Measurements from ENCODE around the gene RAB8A.
"Not testable (repeated sequence)": the region's sequence is repeated elsewhere in the genome, so short reads cannot be mapped to it uniquely, and the experiment has no call there.

RAB8A gene

GRCh38 chr19:16143399-16144215 is 31.9 kb downstream of the RAB8A start, which contains the start of gene HSH2D:
Gene HSH2D, plus strand, starts transcription at chr19:16143685. Its CDS starts 5,066 bp downstream, at chr19:16148751.
- peak; percentile 47 to 89 (median 69) for DNase-seq

GRCh38 chr19:16144216-16144581 is 32.5 kb downstream of the RAB8A start:
- no peak for DNase-seq

GRCh38 chr19:16146112-16146511 is 34.4 kb downstream of the RAB8A start:
- DNase-seq: no peak

GRCh38 chr19:16148443-16149229 is 36.9 kb downstream of the RAB8A start:
- no peak for DNase-seq

GRCh38 chr19:16153582-16154336 is 42.1 kb downstream of the RAB8A start:
- DNase-seq: no peak

- no peak for DNase-seq
These were observed 42.9 kb downstream of the RAB8A start for GRCh38 chr19:16154557-16154956.

- no peak for DNase-seq
These were observed 43.4 kb downstream of the RAB8A start for GRCh38 chr19:16155128-16155527.

- no peak for DNase-seq
These were observed 45.2 kb downstream of the RAB8A start for GRCh38 chr19:16156904-16157303.

GRCh38 chr19:16157601-16158000 is 45.9 kb downstream of the RAB8A start:
- no peak for DNase-seq

- no peak for DNase-seq
These were observed 48.0 kb downstream of the RAB8A start for GRCh38 chr19:16159655-16160054.

GRCh38 chr19:16160445-16160942 is 48.8 kb downstream of the RAB8A start:
- no peak for DNase-seq

- no peak for DNase-seq
These were observed 49.4 kb downstream of the RAB8A start for GRCh38 chr19:16160943-16161560.

- DNase-seq: no peak
These were observed 50.2 kb downstream of the RAB8A start for GRCh38 chr19:16161840-16162239.

GRCh38 chr19:16164222-16164890 is 52.7 kb downstream of the RAB8A start:
- no peak for DNase-seq

GRCh38 chr19:16166417-16166816 is 54.7 kb downstream of the RAB8A start:
- DNase-seq: no peak

GRCh38 chr19:16167055-16167454 is 55.4 kb downstream of the RAB8A start:
- no peak for DNase-seq

- peak in 1 of 5 donors; percentile 39 for DNase-seq
These were observed 56.9 kb downstream of the RAB8A start for GRCh38 chr19:16168465-16169081.

GRCh38 chr19:16170134-16170533 is 58.4 kb downstream of the RAB8A start:
- no peak for DNase-seq

- no peak for DNase-seq
These were observed 64.3 kb downstream of the RAB8A start for GRCh38 chr19:16175954-16176353.

- not testable (repeated sequence) for DNase-seq
These were observed 67.2 kb downstream of the RAB8A start for GRCh38 chr19:16178866-16179265.

GRCh38 chr19:16180611-16181010 is 68.9 kb downstream of the RAB8A start:
- DNase-seq: no peak
